HG03064 (cell line): Measurements from ENCODE around the gene OR9A4.
"Not testable (repeated sequence)": the region's sequence is repeated elsewhere in the genome, so short reads cannot be mapped to it uniquely, and the experiment has no call there.

ENCODE experiments used
- ATAC-seq: cut with Tn5 transposase; IDR thresholded peaks from one replicate; pipeline ENCODE4 v1.9.1; 2021; ENCODE audit warnings: low read depth; ENCODE audit not compliant: unreplicated experiment

OR9A4 gene, protein sequence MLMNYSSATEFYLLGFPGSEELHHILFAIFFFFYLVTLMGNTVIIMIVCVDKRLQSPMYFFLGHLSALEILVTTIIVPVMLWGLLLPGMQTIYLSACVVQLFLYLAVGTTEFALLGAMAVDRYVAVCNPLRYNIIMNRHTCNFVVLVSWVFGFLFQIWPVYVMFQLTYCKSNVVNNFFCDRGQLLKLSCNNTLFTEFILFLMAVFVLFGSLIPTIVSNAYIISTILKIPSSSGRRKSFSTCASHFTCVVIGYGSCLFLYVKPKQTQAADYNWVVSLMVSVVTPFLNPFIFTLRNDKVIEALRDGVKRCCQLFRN

DNA sequence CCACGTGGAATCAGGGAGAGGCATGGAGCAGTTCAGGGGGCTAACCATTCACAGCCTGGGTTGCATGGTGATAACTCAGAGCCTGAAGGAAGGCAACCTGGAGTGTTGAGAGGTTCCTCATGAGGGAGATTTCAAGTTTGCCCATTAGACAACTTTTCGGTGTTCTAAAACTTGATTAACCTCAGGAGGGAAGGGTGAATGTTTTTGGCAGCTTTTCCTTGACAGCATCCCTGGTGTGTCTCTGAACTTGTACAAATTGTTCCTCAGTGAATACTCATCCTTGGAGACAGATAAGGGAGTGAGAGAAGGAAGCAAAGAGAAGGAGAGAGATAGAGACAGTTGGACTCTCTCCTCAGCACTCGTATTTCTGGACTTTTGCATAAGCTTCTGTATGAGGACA lies at the start of gene OR9A4:
OR9A4 (plus strand) TSS at position 301 of the 400 bp plus-strand sequence. CDS start 2,477 bp downstream, outside the sequence.
- ATAC-seq = no peak

DNA sequence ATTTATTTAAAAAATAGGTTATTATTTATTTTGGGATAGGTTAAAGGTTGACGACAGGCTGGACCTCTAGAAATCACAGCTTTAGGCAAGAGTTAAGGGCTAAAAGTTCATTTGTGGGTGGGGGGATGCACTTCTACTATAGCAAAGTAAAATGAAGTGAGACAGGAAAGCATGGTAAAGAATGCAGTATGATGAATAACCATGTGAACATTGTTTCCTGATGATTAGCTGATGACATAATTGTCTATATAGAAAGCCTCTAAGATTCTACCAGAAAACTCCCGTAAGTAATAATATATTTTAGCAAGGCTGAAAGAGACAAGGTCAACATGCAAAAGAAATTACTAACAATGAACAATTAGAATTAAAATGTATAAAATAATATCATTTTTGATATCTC lies 49.2 kb upstream of the OR9A4 start:
- no peak for ATAC-seq

DNA sequence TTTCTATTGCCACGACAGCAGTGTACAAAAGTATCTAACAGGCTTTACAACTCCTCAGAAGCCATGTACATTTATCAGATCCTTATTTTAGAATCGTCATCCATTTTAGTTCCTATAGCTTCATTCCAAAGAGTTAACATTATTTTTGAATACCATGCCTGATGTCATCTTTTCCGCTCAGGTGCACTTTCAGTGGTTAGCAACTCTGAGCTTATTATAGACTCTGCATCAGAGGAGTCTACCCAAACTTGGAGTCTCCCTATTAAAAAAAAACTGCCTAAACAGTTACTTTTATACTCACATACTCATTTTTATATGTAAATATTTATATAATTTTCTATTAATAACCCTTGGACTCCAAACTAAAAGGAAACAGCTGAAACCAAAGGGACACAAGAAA lies 43.3 kb upstream of the OR9A4 start:
- ATAC-seq = no peak

- ATAC-seq = no peak
These were observed 41.4 kb upstream of the OR9A4 start for GRCh38 chr7:141874787-141875186.

- ATAC-seq = no peak
These were observed 40.7 kb upstream of the OR9A4 start for GRCh38 chr7:141875453-141875852.

GRCh38 chr7:141876371-141876770 lies 39.8 kb upstream of the OR9A4 start:
- no peak for ATAC-seq

GRCh38 chr7:141877365-141877764 lies 38.8 kb upstream of the OR9A4 start:
- ATAC-seq = no peak

- ATAC-seq = no peak
These were observed 35.2 kb upstream of the OR9A4 start for GRCh38 chr7:141880960-141881359.

GRCh38 chr7:141884539-141885225 lies 31.5 kb upstream of the OR9A4 start:
- ATAC-seq = no peak

DNA sequence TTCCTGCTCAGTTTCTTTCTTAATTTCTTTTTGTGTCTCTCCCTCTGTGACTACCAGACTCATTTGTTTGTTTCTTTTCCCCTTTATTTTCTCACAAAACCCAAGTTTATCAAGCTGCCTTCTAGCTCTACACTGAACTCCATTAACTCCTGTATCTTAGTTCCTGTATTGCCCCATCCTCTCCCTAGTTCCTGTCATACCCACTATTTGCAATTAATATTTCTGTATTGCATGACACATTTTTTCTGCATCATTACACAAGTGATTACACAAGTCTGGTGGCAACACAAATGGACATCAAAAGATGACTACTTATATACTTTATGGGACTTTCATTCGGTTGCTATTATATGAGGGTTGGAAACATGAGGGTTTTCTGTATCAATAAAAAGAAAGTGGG lies 26.9 kb upstream of the OR9A4 start:
- ATAC-seq = no peak

DNA sequence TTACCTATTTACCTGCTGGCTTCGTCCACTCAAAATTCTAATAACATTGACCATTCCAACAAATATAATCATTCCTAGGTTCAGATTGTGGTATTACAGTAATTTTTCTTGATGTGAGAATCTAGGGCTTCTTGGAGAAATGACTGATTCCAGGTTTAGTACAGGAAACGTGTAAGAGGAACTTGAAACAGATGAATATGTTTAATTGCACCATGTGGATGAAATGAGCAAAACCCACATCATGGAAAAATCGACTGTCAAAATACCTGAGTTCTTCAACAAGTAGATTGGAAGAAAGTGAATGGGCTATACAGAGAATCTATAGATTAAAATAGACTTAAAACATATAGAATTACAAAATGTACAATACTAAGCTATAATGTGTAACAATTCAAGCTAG lies 24.9 kb upstream of the OR9A4 start:
- ATAC-seq = no peak

DNA sequence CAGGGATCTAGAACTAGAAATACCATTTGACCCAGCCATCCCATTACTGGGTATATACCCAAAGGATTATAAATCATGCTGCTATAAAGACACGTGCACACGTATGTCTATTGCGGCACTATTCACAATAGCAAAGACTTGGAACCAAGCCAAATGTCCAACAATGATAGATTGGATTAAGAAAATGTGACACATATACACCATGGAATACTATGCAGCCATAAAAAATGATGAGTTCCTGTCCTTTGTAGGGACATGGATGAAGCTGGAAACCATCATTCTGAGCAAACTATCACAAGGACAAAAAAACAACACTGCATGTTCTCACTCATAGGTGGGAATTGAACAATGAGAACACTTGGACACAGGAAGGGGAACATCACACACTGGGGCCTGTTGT lies 16.8 kb upstream of the OR9A4 start:
- not testable (repeated sequence) for ATAC-seq

- ATAC-seq = no peak
These were observed 9.9 kb upstream of the OR9A4 start for GRCh38 chr7:141906285-141906684.

GRCh38 chr7:141911391-141911790 lies 4.8 kb upstream of the OR9A4 start:
- no peak for ATAC-seq

DNA sequence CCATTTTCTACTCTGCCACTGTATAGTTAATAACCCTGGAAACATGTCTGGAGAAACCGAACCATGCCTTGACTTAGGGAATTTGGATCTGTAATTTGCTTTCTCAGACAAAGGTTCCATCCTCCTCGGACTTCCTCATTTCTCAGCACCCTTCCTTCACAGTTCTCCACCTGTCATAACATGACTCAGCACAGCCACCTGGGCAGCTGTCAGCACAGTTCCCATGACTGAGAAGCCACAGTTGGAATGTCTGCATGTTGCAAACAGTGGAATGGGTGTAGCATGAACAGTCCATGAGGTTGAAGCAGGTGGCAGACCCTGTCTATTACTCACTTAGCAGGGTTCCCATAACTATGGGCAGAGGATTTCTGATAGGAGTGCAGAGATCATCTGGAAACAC lies 634 bp upstream of the OR9A4 start:
- no peak for ATAC-seq

- no peak for ATAC-seq
These were observed 4.1 kb downstream of the OR9A4 start for GRCh38 chr7:141920281-141920680.

DNA sequence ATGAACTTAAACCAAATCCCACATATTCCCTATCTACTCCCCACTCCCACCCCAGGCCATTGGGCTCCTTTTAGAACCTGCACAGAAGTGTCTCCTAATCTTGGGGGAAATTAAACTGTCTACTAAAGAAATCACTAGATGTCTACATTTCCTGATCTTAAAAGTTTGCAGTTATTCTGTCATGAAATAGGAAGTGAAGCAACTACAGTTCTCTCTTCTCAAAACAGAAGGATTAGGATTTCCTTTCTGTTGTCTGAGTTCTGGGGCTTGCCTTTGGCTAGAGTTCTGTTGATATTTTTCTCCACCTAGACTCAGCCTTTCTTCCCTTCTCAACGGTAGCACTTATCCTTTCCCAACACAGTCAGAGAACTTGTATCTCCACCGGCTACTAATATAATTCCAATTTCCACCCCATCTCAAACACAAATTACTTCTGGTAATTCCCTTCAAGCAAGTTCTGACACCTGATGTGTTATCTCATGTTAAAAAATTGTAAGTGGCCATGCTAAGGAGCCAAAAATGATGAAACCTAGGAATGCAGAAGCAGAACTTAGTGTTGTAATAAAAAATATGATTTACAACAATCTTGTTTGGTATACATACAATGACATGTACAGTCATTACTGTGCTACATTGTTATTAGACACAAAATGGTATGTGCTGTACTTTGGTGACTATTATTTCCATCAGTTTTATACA lies 12.1 kb downstream of the OR9A4 start:
- ATAC-seq = no peak

GRCh38 chr7:141928845-141929195 lies 12.6 kb downstream of the OR9A4 start:
- ATAC-seq = no peak

- no peak for ATAC-seq
These were observed 14.0 kb downstream of the OR9A4 start for GRCh38 chr7:141930211-141930610.

GRCh38 chr7:141941075-141941474 lies 24.9 kb downstream of the OR9A4 start:
- no peak for ATAC-seq

- no peak for ATAC-seq
These were observed 27.6 kb downstream of the OR9A4 start for GRCh38 chr7:141943846-141944245.

DNA sequence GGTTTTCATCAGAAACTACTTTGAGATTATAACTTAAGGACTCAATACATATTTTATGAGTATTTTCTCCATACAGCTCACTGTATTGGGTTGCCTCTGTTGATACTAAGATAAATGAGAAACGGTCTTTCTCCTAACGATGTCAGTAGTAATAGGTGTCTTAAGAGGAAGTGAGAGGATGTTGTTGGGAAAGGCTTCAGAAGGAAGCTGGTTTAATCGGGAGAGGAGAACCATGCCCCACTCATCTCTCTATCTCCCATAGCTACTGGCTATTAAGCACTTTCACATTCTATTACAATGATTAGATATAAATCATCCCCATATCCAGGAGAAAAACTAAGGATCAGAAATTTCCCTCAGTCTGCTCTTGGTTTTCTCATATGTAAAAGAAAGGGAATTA lies 28.6 kb downstream of the OR9A4 start:
- no peak for ATAC-seq
